Measurements from ENCODE around the gene PDE4D.
"Not testable (repeated sequence)": the region's sequence is repeated elsewhere in the genome, so short reads cannot be mapped to it uniquely, and the experiment has no call there.

Gene PDE4D

GRCh38 chr5:59439303-59439702 lies 454.2 kb downstream of the PDE4D start:
- no peak overlapping the region for H3K4me3 Mint-ChIP-seq
- H3K9me3 Mint-ChIP-seq: no peaks in the 10 kb centered on the region
- H3K27me3 Mint-ChIP-seq (ENCODE audit: low read depth): peaks cover 13% of the 10 kb centered on the region
- H3K4me1 Mint-ChIP-seq (ENCODE audit: low read depth): no peaks in the 10 kb centered on the region
- no peaks in the 10 kb centered on the region for H3K36me3 Mint-ChIP-seq (ENCODE audit: low read depth)
- no peak overlapping the region for H3K27ac Mint-ChIP-seq

- H3K4me3 Mint-ChIP-seq: no peak overlapping the region
- peaks cover 13% of the 10 kb centered on the region for H3K27me3 Mint-ChIP-seq (ENCODE audit: low read depth)
- no peaks in the 10 kb centered on the region for H3K9me3 Mint-ChIP-seq
- no peak overlapping the region for H3K27ac Mint-ChIP-seq
- H3K36me3 Mint-ChIP-seq (ENCODE audit: low read depth): no peaks in the 10 kb centered on the region
- H3K4me1 Mint-ChIP-seq (ENCODE audit: low read depth): no peaks in the 10 kb centered on the region
Observed at GRCh38 chr5:59437176-59437575, 456.4 kb downstream of the PDE4D start.

DNA sequence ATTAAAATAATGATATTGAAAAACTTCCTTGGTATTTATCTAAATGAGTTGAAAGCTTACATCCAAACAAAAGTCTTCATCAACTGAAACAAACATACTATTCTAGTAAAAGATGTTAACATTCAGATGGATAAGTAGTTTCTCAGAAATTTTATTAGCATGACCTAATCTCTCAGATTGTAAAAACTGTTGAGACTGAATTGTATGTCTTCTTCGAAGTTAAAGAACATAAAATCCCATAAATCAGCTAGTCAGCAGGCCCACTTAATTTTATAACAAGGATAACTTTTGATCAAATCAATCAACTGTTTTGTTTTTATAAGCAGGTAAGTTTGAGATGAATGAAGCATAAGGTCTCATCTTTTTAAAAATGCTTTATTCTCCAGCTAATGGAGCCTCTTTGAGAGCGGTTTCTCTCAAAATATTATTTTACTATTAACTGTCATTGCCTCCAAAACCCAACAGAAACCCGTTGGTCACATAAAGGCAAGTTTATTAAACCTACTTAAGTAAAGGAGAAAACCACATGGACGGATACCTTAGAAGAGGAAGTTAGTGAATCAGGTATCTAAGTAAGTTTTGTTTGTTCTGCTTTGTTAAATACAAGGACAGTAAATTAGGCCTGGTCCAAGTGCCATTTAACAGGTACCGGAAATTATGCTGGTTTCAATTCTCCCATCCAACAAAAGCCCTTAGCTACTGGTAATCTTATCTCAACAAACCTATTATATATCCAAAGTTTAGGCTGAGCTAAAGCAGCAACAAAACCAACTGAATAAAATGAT lies 457.0 kb downstream of the PDE4D start:
- H3K9me3 Mint-ChIP-seq: no peaks in the 10 kb centered on the region
- H3K4me1 Mint-ChIP-seq (ENCODE audit: low read depth): no peaks in the 10 kb centered on the region
- H3K36me3 Mint-ChIP-seq (ENCODE audit: low read depth): no peaks in the 10 kb centered on the region
- H3K27me3 Mint-ChIP-seq (ENCODE audit: low read depth): peaks cover 13% of the 10 kb centered on the region
- H3K4me3 Mint-ChIP-seq: no peak overlapping the region
- no peak overlapping the region for H3K27ac Mint-ChIP-seq

DNA sequence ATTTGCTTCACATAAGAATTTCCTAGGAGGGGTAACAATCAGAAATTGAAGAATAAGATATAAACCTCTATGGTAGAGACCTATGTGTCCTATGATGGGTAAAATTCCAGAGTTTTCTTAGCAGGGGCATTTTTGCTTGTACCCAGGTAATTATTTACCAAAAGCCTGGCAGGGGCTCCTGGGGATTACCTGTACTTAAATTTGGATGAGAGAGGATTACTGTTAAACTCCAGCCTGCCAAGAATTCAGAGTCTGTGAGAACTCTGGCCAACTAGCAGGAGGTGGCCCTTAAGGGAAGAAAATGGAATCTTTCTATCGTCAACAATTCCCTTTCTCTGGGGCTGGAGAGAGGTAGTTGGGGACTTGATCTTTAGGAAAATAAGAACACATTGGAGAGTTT lies 460.4 kb downstream of the PDE4D start:
- Mint-ChIP-seq H3K4me3 (no peak overlapping the region), H3K9me3 (no peaks in the 10 kb centered on the region), H3K27me3 (ENCODE audit: low read depth) (peaks cover 13% of the 10 kb centered on the region), H3K27ac (no peak overlapping the region), H3K4me1 (ENCODE audit: low read depth) (no peaks in the 10 kb centered on the region), H3K36me3 (ENCODE audit: low read depth) (no peaks in the 10 kb centered on the region)

DNA sequence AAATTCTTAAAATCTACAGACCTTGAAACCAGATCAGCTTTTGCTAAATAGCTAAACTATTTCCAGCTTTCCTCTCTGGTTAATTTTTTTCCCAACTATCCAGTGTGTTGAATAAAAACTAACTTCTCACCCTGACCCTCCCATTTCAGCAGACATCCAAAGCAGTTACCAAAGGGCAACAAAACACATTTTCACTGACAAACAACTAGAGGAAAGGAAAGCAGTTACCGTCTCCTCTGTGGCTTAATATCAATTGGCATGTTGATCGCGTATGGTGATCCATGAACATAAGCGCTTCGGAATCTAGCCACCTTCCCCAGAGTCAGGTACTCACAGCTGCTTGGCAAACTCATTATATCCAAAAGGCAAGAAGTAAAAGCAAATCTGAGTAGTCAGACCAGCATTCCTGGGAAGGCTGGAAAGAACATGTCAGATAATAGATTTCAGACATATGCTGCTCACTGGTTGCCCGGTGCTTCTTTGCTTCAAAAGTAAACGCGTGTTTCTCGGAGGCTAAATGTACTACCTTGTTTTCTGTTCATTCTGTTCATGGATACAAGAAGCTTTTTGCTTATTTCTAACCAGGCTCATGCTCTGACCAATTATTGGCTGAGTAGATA lies 463.4 kb downstream of the PDE4D start:
- H3K36me3 Mint-ChIP-seq (ENCODE audit: low read depth): no peaks in the 10 kb centered on the region
- peaks cover 2% of the 10 kb centered on the region for H3K27me3 Mint-ChIP-seq (ENCODE audit: low read depth)
- no peaks in the 10 kb centered on the region for H3K4me1 Mint-ChIP-seq (ENCODE audit: low read depth)
- no peak overlapping the region for H3K4me3 Mint-ChIP-seq
- H3K27ac Mint-ChIP-seq: no peak overlapping the region
- H3K9me3 Mint-ChIP-seq: no peaks in the 10 kb centered on the region

DNA sequence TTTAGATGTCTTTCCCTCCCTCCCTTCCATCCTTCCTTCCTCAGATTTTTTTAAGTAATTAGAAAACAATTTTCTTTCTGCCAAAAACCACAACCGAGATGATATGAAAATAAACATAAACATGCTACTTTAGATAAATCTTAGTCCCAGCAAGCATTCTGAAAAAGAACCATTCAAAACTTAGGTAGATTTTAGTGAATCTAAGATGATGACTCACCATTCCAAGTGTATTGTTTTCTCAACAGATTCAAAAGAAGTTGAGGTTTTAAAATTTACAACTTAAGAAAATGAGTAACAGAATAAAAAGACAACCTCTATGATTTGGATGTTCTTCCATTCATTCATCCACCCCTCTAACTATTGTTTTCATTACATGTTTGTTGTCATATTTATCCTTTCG lies 465.1 kb downstream of the PDE4D start:
- no peak overlapping the region for H3K27ac Mint-ChIP-seq
- H3K4me3 Mint-ChIP-seq: no peak overlapping the region
- no peaks in the 10 kb centered on the region for H3K36me3 Mint-ChIP-seq (ENCODE audit: low read depth)

DNA sequence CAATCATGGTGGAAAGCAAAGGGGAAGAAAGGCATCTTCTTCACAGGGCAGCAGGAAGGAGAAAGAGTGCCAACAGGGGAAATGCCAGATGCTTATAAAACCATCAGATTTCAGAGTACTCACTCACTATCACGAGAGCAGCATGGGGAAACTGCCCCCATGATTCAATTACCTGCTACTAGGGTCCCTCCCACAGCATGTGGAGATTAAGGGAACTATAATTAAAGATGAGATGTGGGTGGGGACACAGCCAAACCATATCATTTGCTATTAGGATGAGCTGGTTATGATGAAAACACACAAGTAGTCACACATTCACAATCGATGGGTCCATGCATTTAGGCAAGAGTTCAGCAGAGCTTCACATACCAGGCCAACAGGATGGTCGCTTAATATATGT lies 469.0 kb downstream of the PDE4D start:
- Mint-ChIP-seq H3K27ac (no peak overlapping the region), H3K4me3 (no peak overlapping the region), H3K9me3 (no peaks in the 10 kb centered on the region), H3K27me3 (ENCODE audit: low read depth) (peaks cover 11% of the 10 kb centered on the region), H3K36me3 (ENCODE audit: low read depth) (no peaks in the 10 kb centered on the region), H3K4me1 (ENCODE audit: low read depth) (no peaks in the 10 kb centered on the region)

More for the DNA sequence above, 465.1 kb downstream of the PDE4D start:
- Mint-ChIP-seq H3K4me1 (ENCODE audit: low read depth) (no peaks in the 10 kb centered on the region), H3K9me3 (no peaks in the 10 kb centered on the region), H3K27me3 (ENCODE audit: low read depth) (peaks cover 5% of the 10 kb centered on the region)

GRCh38 chr5:59423021-59423420 lies 470.5 kb downstream of the PDE4D start:
- H3K36me3 Mint-ChIP-seq (ENCODE audit: low read depth): no peaks in the 10 kb centered on the region
- H3K9me3 Mint-ChIP-seq: no peaks in the 10 kb centered on the region
- H3K4me3 Mint-ChIP-seq: no peak overlapping the region
- no peak overlapping the region for H3K27ac Mint-ChIP-seq
- H3K27me3 Mint-ChIP-seq (ENCODE audit: low read depth): peaks cover 11% of the 10 kb centered on the region
- no peaks in the 10 kb centered on the region for H3K4me1 Mint-ChIP-seq (ENCODE audit: low read depth)

GRCh38 chr5:59421986-59422941 lies 471.3 kb downstream of the PDE4D start:
- Mint-ChIP-seq H3K4me3 (no peak overlapping the region), H3K27ac (no peak overlapping the region), H3K9me3 (no peaks in the 10 kb centered on the region), H3K27me3 (ENCODE audit: low read depth) (peaks cover 11% of the 10 kb centered on the region), H3K4me1 (ENCODE audit: low read depth) (no peaks in the 10 kb centered on the region), H3K36me3 (ENCODE audit: low read depth) (no peaks in the 10 kb centered on the region)

DNA sequence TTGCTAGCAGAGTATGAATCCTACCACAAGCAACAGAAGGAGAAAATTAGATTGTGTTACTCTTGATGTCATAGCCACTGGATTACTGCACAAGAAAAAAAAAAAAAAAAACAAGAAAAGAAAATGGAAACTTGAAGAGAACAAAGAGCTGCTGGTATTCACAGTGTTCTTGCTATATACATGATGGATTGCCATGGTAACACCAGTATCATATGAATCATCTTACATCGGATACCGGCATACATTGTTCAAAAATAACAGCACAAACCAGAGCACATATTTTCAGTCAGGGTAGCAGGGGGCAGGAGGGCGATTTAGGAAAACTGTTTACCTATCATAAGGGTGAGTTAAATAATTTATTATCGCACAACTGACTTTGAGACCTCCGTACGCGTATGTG lies 472.9 kb downstream of the PDE4D start:
- Mint-ChIP-seq H3K9me3 (no peaks in the 10 kb centered on the region), H3K27ac (no peak overlapping the region), H3K4me1 (ENCODE audit: low read depth) (no peaks in the 10 kb centered on the region), H3K36me3 (ENCODE audit: low read depth) (no peaks in the 10 kb centered on the region), H3K27me3 (ENCODE audit: low read depth) (peaks cover 16% of the 10 kb centered on the region), H3K4me3 (no peak overlapping the region)

GRCh38 chr5:59418808-59419207 lies 474.7 kb downstream of the PDE4D start:
- no peaks in the 10 kb centered on the region for H3K9me3 Mint-ChIP-seq
- H3K27me3 Mint-ChIP-seq (ENCODE audit: low read depth): peaks cover 20% of the 10 kb centered on the region
- no peaks in the 10 kb centered on the region for H3K4me1 Mint-ChIP-seq (ENCODE audit: low read depth)
- no peak overlapping the region for H3K4me3 Mint-ChIP-seq
- no peak overlapping the region for H3K27ac Mint-ChIP-seq
- H3K36me3 Mint-ChIP-seq (ENCODE audit: low read depth): no peaks in the 10 kb centered on the region

GRCh38 chr5:59416451-59416850 lies 477.1 kb downstream of the PDE4D start:
- Mint-ChIP-seq H3K9me3 (no peaks in the 10 kb centered on the region), H3K4me1 (ENCODE audit: low read depth) (no peaks in the 10 kb centered on the region), H3K36me3 (ENCODE audit: low read depth) (no peaks in the 10 kb centered on the region), H3K4me3 (no peak overlapping the region), H3K27me3 (ENCODE audit: low read depth) (peaks cover 15% of the 10 kb centered on the region), H3K27ac (no peak overlapping the region)

DNA sequence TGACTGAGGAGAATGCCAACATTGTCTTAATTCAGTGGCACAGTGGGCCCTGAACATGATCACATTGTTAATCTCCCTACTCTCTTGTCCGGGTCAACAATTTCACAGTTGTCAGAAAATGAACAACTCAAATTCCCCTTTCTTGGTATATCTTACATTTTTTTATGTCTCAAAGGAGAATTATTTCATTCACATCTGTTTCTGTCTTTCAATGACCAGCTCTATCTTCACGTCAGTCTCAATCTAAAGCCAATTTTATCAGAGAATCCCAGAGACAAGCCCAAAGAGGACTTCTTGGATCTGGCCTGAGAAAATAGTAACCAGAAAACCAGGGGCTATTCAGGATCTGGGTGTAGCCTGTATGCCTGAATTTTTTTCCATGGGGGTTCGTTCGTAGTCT lies 477.5 kb downstream of the PDE4D start:
- Mint-ChIP-seq H3K4me3 (no peak overlapping the region), H3K4me1 (ENCODE audit: low read depth) (no peaks in the 10 kb centered on the region), H3K9me3 (no peaks in the 10 kb centered on the region), H3K36me3 (ENCODE audit: low read depth) (no peaks in the 10 kb centered on the region), H3K27ac (no peak overlapping the region), H3K27me3 (ENCODE audit: low read depth) (peaks cover 11% of the 10 kb centered on the region)

DNA sequence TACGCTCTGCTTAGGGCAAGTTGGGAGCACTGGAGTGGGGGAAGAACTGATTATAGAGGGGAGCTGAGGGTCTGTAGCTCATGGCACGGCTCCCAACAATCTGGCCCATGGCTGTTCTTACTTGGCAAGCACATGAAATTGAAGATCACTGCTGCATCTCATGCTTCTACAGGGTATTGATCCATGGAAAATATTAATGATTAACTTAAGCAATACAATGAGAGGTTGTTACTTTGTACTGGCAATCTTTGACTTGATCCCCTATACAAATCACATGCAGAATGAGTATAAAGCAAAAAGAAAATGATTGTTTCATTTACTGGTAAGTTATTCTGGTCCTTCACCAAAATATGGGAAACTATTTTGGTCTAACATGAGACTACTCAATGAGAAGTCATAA lies 481.1 kb downstream of the PDE4D start:
- Mint-ChIP-seq H3K4me1 (ENCODE audit: low read depth) (no peaks in the 10 kb centered on the region), H3K36me3 (ENCODE audit: low read depth) (no peaks in the 10 kb centered on the region), H3K27ac (no peak overlapping the region), H3K9me3 (no peaks in the 10 kb centered on the region), H3K4me3 (no peak overlapping the region), H3K27me3 (ENCODE audit: low read depth) (peaks cover 11% of the 10 kb centered on the region)

DNA sequence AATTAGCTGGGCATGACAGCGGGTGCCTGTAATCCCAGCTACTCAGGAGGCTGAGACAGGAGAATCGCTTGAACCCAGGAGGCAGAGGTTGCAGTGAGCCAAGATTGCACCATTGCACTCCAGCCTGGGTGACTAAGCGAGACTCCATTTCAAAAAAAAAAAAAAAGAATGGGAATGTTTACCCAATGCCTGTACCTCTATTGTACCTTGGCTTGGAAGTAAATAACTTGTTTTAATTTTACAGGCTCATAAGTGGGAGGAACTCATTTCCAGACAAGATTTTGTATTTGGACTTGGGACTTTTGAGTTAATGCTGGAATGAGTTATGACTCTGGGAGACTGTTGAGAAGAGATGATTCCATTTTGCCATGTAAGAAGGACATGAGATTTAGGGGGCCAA lies 484.5 kb downstream of the PDE4D start:
- not testable (repeated sequence) for H3K27ac Mint-ChIP-seq; H3K9me3 Mint-ChIP-seq; H3K27me3 Mint-ChIP-seq (ENCODE audit: low read depth); H3K4me1 Mint-ChIP-seq (ENCODE audit: low read depth); H3K36me3 Mint-ChIP-seq (ENCODE audit: low read depth); H3K4me3 Mint-ChIP-seq

All from T-helper 1 cell treated with Interleukin-12 subunit alpha and Interleukin-12 subunit beta and Interleukin-4 antibody, amounts not matched to agents 30 μg/mL and 1 μg/mL, for 36 hours (primary cell).